Stimulated activated CD4-positive, alpha-beta T cell treated with anti-CD3 and anti-CD28 coated beads, Interleukin-4, amount 100 ng/mL, for 24 hours (primary cell): ENCODE measurements around the gene LRRN4CL.
"Not testable (repeated sequence)": the region's sequence is repeated elsewhere in the genome, so short reads cannot be mapped to it uniquely, and the experiment has no call there.

Source experiments
- DNase-seq: peaks from one replicate; pipeline ENCODE4 v3.0.0-alpha.2; 2020

The LRRN4CL gene

GRCh38 chr11:62709247-62710000 lies 20.1 kb upstream of the LRRN4CL start:
- DNase-seq, result peak; percentile 97

- DNase-seq, result peak; percentile 49
These were observed 19.5 kb upstream of the LRRN4CL start for GRCh38 chr11:62708793-62709192.

DNA sequence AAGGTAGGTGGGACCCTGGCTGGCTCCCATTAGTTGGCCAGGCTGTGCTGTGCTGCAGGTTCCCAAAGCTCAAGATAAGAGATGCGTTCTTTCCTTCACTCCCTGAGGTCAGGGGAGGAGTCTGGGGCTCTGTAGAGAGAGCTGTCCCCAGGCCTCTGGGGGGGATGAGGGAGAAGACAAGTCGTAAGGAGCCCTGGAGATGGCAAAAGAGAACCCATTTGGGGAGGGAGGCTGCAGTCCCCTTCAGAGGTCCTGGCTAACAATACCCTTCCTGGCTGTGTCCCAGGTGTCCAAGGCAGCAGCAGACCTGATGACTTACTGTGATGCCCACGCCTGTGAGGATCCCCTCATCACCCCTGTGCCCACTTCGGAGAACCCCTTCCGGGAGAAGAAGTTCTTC lies 19.1 kb upstream of the LRRN4CL start:
- DNase-seq, result no peak

GRCh38 chr11:62707277-62707861 lies 18.0 kb upstream of the LRRN4CL start, which contains the start of the genes BSCL2 and GNG3:
Gene BSCL2, minus strand, starts transcription at chr11:62707424. Its CDS starts 229 bp downstream, at chr11:62707195.
Gene GNG3, plus strand, starts transcription at chr11:62707676. Its CDS starts 620 bp downstream, at chr11:62708296.
- no peak for DNase-seq

DNA sequence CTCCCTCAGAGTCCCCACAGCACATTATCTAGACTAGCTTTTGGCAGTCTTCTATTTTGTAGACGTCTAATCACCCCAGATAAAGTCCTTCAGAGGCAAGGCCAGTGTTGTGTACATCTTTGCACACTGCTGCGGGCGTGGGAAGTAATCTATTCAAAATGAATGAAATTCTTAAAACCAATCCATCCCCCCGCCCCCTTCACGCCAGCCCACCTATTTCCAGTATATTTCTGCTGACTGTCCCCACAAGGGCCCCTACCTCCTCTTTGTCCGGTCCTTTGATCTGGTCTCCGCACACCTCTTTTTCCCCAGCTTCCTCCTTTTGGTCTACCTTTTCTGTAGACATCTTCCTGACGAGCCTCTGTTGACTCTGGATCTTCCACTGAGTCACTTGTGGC lies 17.5 kb upstream of the LRRN4CL start:
- no peak for DNase-seq

DNA sequence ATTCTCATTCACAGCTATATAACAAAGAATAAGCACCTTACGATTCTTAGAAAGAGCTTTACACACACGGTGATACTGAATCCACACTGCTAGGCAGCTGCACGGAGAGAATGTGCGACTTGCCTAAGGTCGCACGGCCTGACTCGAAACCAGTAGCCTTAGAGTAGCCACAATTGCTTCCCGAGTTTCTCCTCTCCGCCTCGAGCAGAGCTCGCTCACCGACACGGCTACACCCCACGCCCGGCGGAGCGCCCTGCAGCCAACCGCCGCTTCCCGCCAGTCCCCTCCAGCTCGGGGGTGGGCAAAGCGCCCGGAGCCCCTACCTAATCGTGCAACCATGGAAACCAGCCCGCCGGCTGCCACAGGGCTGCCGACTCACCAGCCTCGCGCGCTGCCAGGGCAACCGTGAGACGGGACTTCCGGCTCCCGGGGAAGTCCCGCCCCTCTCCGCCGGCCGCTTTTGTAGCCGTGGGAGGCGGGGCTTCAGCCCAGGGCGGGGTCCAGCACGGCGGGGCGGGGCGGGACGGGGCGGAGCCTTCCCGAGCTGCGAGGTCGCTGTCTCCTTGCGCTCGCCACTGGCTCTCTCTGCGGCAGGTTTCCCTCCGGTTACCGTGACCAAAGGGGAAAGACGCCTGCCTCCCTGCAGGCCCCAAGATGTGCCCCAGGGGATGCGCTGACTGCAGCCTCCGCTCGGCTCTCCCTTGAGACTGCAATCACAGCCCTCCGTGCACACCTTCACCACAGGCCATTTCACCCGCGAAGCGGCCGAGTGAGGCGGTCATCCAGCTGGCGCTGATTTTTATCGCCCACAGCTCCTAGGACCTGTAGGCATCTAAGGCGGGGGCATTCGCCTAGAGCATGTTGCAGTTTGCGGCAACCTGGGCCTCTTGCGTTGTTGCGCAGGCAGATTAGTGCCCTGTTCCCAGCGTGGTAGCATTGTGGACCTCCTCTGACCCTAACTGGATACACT lies 16.8 kb upstream of the LRRN4CL start:
- DNase-seq, result peak; percentile 93

GRCh38 chr11:62705413-62705812 lies 16.1 kb upstream of the LRRN4CL start:
- no peak for DNase-seq

- DNase-seq, result not testable (repeated sequence)
These were observed 14.6 kb upstream of the LRRN4CL start for GRCh38 chr11:62703921-62704320.

DNA sequence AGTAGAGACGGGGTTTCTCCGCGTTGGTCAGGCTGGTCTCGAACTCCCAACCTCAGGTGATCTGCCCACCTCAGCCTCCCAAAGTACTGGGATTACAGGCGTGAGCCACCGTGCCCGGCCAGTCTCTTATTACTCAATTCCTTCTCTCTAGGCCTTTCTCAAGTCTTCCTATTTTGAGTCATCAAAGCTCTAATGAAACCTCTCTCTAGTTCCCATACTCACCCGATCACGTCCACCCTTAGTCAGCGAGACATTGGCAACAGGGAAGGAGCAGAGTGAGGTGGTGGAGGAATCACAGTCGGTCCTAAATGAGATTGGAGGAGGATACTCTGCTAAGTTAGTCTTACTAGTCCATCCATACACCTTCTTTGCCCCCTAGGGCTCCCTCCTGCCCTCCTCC lies 12.9 kb upstream of the LRRN4CL start:
- DNase-seq, result no peak

DNA sequence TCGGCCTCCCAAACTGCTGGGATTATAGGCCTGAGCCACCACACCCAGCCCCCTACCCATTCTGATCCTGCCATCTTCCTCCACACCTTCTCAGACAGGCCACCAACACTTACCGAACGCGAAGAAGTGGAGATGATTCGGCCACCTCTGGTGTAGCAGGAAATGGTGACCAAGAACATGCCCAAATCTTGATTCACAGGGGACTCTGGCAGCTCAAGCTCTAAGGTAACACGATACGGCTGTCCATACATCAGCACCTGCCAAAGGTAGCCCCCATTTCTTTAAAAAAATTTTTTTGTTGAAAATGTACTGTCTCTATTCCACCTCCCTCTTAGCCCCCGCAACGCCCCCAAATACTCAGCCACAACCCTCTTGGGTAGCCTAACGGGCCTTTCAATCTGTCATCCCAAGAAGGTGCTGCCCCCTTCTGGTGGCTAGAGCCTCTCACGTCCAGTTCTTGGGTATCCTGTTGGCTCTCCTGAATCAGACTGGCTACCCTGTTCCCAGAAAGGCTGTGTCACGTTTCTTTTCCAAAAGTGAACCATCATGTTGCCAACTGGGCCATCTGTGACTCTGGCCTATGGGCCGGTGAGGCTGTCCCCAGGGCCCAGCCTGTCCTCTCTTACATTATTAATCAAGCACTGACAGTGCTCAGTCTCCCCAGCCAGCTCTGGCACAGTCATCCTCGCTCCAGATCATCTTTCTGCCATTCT lies 5.3 kb upstream of the LRRN4CL start:
- DNase-seq, result peak; percentile 83

DNA sequence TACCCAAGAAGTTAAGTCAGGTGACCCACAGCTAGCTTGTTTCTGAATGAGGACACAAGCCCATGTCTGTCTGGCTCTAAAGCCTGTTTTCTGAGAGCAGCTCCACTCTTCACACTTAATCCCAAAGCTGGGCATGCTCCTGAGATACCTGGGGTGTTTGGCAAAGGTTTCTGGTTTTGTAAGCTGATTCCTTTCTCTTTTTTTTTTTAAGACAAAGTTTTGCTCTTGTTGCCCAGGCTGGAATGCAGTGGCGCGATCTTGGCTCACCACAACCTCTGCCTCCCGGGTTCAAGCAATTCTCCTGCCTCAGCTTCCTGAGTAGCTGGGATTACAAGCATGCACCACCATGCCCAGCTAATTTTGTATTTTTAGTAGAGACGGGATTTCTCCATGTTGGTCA lies 4.3 kb upstream of the LRRN4CL start:
- not testable (repeated sequence) for DNase-seq

DNA sequence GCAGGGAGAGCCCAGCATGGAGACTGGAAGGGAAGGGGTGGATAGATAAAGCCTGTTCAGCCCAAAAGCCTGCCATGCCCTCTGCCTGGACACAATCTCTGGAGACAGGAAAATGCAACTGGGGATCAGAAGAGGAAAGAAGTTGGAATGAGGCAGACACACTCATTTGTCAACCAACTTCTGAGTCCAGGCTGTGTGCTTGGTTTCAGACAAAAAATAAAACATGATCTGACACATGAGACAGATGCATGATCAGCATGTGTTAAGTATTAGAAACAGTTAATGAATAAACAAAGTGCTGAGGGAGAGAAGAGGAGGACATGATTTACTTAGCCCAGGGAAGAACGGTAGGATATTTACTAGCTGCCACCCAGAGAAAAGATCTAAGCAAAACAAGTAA lies 839 bp downstream of the LRRN4CL start:
- no peak for DNase-seq

DNA sequence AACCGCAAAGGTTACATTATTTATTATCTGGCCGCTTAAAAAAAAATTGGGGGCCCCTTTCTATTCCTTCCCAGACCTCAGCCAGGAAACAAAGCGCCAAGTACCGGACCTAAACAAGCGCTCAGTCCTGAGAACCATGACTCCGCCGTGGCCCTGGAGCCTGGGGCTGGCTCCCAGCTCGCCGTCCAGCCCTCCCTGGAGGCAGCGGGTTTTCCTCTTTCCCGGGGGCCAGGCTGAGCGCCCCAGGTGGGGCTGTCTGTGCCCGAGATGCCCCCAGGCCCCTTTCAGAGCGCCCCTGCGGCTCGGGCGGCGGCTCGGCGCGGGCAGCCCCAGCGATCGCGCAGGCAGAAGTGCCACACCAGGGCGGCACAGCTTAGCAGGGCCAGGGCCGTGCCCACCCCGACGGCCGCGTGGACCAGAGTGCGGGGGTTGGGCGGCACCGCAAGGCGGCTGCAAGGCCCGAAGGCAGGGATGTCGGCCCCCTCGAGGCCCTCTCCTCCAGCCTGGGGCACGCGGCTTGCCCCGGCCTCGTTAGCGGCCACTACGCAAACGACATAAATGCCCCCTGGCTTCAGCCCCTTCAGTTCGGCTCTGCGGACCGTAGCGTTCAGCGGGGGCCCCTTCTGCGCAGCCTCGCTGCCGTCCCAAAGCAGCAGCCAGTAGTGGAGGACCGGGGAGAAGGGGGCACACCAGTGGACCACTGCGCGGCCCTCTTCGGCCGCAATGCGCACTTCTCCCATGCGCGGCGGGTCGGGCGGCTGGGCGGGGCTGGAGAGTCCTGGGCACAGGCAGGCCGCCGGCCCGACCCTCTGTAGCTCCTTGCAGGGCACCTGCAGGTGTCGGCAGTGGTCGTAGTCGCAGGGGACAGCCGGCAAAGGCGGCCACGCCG lies 1.6 kb downstream of the LRRN4CL start:
- no peak for DNase-seq

GRCh38 chr11:62682518-62682917 lies 6.8 kb downstream of the LRRN4CL start:
- DNase-seq, result no peak

DNA sequence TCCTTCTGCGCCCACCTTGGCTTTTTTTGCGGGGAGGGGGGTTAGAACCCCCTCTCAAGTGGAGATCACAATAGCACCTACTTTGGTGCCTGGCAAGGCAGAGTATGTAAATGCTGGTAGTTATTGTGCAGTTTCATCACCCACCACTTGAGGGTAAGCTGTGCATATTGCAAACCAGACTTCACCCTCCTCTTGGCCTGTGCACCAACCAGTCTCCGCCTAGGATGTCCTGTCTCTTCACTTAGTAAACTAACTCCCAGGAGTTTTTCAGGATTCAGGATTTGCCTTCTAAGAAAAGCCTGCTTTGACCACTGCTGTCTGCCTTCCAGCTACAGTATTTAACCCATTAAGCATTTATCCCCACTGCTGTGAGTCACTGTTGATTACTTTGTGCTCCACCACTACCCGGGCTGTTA lies 8.5 kb downstream of the LRRN4CL start:
- DNase-seq, result peak; percentile 50

DNA sequence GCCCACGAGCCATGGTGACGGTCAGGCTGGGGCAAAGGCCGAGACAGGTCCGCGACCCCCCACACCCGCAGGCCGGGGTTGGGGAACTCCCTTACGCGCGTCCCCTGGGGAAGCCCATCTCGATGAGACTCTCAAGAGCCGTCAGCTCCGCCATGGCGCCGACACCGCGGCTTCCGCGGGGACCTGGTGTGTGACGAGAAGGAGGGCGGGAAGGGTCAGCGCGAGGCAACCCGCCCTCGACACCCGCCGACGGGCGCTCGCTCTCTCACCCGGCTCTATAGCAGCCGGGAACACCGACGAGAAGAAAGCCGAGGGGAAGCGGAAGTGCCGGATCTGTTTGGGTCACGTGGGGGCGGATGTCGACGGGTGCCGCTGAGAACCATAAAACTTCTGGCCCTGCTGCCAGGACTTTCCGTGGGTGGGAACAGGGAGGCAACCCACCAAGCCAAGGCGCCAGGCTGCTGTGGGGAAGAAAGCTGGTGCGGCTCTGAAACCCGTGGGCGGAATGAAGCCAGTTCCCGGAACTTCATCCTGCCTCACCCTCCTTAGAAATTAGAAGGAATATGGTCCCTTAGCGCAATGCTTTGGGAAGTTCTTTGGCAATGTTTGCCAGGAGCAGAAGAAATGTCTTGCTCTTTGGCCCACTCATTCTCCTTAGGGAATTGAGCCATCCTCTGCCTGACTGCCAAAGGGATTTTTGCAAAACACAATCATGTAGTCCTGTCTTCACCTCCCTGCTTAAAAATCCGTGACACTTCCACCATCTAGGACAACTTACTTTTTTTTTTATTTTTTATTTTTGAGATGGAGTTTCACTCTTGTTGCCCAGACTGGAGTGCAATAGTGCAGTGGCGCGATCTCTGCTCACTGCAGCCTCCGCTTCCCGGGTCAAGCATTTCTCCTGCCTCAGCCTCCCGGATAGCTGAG lies 10.3 kb downstream of the LRRN4CL start, which contains the start of gene UBXN1:
Gene UBXN1 (minus strand): TSS at position 304 of the 927 bp plus-strand sequence. CDS start 150 bp downstream, at position 154.
- peak; percentile 91 for DNase-seq

DNA sequence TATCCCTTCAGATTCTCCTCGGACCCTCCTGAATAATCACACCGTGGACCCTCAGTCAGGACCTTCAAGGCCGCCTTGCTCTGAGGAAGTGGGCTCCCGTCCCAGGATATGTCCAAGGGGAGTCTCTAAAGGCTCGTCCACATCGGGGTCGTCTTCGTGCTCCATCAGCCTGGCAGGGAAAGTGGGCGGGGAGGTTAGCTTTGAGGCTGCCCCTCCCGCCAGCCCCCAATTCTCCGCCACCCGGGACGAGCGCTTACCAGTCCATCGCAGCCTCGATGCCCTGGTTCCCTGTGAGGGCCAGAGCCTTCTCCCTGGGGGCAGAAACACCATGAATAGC lies 10.9 kb downstream of the LRRN4CL start:
- DNase-seq, result no peak

GRCh38 chr11:62677714-62678113 lies 11.6 kb downstream of the LRRN4CL start:
- no peak for DNase-seq

- no peak for DNase-seq
These were observed 12.2 kb downstream of the LRRN4CL start for GRCh38 chr11:62677156-62677555.

- DNase-seq, result no peak
These were observed 12.6 kb downstream of the LRRN4CL start for GRCh38 chr11:62676698-62677097.
